GM21723 (cell line): Measurements from ENCODE around the gene TNXB.

Experiments used
- ATAC-seq: cut with Tn5 transposase; IDR thresholded peaks from one replicate; pipeline ENCODE4 v1.9.1; 2021; ENCODE audit warnings: mild to moderate bottlenecking, moderate library complexity; ENCODE audit not compliant: unreplicated experiment

The TNXB gene

DNA sequence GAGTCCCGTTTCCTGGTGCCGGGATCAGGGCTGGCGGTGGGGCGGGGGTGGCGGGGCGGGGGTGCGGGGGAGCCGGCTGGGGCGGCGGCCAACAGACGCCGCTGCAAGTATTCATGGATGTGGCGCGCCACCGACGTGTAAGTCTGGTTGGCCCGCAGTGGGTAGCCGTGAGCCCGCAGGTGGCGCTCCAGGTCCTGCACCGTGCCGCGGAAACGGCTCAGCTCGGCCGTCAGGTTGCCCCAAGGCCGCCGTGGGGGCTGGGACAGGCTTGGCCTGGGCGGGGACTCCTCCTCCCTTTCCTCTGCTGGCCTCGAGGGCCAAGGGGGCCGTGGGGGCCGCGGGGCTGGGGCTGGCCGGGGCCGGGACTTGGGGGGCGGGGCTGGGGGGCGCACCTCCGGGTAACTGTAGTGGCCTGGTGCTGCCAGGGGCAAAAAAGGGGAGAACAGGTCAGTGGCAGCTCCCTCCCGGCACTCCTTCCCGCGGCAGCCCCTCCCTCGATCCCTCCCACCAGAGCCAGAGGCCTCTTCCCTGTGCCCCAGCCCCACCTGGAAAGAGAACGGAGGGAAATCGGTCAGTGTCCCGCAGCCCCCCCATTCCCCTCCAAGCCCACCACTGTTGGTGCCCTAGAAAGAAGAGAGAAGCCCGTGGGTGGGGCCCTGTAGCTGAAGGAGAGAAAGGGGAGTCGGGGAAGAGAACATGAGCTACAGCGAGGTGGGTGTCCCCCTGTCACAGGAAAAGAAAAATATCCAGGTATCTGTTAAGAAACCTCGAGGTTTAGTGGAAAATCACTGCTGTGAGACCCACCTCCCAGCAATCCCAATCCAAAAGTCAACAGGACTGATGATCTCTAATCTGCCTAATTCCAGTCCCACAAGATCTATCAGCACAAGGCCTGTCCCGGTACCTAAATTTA lies 21.3 kb downstream of the TNXB start:
- no peak for ATAC-seq

DNA sequence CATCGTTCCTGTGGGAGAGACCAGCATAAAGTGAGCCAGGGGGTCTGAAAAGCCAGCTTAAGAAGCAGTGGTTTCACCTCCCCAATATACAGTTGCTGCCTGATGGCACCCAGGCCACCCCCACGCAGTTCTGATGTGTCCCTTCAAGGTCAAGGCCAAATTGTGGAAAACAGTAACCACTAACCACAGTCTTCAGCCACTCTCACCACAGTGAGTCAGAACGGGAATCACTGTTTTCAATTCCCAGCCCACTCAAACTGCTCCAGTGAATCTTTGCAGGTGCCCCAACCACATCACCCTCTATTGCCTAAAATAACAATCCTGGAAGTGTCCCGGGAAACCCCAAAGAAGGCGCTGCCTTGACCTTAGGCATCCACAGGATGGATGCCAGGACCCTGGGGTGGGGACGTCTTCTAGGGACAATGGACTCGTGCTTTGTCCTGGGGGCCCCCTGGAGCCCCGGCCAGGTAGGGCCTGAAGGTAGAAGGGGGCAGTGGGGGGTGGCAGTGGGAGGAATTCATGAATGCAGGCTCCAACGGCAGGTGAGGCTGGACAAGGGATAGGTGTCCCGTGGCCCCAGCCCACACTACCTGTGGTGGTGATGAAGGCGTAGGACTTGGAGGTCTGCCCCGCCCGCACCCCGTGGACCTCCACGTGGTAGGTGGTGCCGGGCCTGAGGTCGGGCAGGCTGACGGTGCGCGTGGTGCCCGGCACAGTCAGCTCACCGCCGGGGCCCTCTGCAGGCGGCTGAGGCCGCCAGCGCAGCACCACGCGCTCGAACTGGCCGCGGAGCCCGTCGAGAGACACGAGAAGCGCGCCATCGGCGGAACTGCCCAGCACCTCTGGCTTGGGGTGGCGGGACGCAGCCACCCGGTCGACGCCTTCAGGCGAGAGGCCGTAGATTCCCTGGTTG lies 22.2 kb downstream of the TNXB start:
- no peak for ATAC-seq

DNA sequence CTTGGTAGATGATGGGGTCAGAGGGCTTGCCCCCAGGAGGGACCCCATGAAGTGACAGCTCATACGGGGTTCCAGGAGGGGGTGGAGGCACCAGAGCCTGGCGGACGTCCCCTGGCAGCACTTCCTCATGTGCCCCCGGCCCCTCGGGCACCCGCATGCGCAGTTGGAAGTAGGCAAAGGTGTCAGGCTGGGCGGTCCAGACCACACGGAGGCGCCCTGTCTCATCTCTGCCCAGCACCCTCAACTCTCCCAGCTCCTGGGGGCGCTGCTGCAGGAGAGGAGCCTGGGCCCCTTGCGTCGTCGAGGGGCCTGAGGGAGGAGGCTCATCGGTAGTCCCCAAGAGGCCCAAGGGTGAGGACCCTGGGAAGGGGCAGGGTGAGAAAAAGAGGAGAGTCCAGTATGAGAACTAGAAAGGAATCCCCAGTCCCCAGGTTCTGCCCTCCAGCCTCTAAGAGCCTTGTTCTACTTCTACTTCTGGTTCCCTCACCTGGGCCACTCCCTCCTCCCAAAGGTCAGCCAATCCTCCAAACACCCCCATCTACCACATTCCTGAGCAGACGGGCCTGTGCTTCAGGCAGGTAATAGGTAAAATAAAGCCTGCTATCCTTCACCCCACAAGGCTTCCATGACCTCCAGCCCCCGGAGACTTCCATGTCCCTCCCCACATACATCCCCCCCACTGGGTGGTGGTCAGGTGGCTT lies 23.2 kb downstream of the TNXB start:
- no peak for ATAC-seq

DNA sequence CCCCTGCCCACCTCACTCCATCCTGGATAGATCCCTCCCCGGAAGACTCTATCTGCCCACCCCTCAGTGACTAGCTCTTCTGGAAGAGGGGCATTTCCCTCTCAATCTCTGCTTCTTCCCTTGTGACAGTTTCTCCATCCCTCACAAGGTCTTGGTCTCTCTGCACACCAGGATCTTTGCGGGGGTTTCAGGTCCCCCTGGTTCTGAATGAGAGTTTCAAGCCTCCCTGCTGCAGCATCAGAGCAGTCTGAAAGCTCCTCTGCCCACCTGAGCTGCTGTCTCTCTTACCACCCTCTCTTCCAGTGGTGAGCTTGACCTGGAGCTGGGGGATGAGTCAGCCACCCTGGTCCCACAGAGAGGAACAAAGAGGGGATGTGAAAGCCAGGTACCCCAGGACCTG lies 24.4 kb downstream of the TNXB start:
- ATAC-seq: no peak

DNA sequence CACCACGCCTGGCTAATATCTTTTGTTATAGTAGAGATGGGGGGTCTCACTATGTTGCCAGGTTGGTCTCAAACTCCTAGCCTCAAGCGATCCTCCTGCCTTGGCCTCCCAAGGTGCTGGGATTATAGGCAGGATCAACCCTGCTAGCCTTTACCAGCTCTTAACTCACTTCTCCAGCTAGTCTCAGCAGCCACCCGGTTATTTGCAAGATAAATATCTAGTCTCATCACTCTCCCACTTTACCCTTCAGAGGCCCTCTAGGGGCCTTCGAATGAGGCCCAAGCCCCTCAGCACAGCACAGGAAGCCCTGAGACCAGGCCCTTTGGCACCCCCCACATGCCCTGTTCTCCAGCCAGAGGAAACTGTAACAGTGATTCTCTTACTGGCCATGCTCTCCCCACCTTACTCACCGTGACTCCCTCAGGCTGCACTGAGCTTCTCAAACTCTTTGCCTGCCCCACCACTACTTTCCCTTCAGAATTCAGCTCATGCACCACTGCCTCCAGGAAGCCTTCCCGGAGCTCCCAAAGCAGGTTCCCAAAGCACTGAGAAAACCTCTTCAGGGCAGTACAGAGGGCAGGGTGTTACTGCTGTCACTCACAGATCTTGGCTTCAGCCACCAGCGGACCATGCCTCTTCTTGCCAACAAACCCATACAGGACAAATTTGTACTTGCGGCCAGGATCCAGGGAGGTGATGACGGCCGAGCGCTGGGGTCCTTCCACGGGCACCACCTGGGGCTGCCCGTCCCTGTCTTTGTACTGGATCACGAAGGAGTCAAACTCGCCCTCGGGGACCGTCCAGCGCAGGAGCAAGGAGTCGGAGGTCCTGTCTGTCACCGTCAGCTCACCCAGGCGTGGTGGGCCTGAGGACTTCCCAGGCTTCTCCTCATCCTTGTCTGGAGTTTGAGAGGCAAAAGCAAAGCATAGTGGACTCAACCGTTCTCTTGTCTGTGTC lies 25.0 kb downstream of the TNXB start:
- no peak for ATAC-seq

DNA sequence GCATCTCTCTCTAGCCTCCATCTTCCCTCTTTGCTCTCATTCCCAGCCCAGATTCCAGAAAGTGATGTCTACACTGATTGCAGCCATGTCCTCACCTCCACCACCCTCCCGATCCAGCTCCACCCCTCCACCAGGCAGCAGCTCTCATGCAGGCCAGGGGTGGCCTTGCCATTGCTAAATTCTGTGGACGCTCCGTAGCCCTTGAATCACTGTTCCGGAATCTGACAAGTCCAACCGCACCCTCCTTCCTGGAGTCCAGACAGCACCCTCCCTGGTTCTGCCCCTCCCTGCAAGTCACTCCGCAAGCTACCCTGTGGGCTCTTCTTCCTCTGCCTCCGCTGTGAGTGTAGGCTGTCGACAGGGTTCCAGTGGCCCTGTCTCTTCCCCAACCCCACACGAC lies 26.2 kb downstream of the TNXB start:
- ATAC-seq: no peak

DNA sequence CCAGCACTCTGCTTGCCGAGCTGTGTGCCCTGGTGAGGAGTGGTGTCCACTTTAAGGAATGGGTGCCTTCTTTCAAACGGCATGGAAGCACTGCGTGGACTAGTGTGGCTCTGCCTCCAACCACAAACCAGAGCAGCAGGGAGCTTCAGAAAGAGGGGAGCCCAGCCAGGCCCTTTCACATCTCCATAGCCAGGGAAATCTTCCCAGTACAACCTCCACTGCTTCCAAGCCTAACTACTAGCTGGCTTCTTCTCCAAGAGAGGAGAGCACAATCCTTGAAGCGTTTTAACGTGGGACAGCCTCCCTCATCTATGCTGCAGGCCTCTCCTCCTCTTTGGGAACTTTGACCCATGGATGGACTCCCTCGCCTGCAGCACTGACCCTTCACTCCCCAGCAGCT lies 26.7 kb downstream of the TNXB start:
- ATAC-seq: no peak

DNA sequence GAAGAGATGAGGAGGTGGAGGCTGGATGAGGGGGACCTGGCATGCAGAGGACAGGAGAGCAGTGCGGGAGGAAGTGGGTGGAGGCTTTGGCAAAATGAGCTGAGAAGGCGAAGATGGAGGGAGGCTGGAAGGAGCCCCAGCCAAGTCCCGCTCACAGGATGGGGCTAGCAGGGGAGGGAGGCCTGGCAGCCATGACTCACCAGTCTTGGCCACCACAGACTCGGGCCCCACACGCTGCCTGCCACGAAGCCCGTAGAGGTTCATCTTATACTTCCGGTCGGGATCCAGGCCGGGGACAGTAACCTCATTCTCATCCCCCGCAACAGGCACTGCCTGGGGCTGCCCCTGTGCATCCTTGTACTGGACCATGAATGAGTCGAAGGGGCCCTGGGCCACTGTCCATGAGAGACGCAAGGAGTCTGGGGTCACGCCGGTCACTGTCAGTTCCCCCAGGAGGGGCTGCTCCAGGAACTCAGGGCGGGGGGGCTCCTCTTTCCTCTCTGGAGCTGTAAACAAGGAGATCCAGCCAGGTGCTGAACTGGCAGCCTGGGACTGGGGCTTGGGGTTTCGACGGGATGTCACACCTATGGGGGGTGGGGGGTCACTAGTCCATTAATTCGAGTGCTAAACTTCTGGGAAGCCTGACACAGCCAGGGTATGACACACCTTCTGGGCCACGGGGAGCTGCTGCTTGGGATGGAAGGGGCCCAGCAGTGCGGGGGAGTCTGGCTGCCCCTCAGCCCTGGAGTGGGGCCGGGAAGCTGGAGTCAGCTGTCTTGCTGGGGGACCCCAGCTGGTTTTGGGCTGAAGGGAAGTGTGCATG lies 27.8 kb downstream of the TNXB start:
- no peak for ATAC-seq

DNA sequence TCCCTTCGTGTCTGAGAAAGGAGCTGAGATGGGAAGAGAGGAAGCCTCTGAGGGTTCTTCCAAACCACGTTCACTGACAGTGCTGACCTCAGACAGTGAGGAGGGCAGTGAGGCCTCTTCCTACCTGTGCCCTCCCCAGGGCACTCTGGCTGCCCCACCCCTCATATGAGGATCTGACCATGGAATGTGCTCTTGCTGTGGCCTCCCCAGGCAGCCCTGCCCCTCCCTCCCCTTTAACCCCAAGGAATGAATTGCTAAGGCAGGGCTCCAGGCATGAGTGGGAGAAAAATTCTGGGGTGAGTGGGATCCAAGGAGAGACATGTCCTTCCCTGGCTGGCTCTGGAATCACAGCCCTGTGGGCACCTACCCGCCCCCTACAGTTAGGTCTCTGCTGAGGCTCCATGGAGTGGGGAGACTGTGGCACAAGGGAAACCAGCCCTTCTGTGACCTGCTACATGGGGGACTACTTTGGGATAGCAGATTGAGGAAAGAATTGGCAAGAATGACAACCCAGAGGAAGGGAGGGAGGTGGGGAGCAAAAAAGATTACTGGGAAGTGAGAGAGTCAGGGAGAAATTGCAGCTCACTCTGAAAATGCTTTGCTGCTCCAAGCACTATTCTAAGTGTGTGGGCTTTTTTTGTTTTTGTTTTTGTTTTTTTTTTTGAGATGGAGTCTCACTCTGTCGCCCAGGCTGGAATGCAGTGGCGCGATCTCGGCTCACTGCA lies 29.4 kb downstream of the TNXB start:
- no peak for ATAC-seq

DNA sequence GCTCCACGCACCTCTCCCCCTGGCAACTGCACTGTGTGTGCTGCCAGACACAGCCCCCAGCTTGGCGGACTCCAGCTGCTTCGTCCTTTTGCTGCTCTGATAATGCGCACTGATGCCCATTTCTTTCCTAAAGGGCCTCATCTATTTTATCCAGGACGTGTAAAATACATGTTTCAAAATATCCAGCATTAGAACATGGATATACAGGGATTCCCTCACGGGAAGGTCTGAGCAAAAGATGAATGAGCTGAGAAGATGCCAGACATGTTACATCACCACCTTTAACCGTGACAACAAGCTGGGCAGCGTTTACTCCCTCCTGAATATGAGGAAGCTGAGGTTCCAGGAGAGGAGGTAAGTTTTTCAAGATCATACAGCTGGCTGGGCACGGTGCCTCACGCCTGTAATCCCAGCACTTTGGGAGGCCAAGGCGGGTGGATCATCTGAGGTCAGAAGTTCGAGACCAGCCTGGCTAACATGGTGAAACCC lies 32.8 kb downstream of the TNXB start:
- ATAC-seq: no peak

DNA sequence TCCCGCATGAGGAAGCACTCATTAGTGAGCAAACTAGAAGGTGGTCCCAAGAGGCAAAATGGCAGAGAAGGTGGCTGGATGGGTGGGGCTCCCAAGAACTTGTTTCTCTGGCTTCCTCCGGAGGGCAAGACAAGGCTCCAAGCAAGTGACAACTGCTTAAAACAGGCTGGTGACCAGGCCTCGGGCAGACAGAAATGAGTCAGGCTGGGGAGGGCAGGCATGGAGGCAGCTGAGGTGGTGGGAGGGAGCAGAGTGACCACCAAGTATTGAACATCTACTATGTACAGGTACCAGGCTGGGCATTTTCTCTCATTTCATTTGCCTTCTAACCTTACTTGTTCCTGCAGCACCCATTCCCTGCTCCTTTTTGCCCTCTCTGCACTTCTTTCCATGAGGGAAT lies 33.4 kb downstream of the TNXB start:
- no peak for ATAC-seq

DNA sequence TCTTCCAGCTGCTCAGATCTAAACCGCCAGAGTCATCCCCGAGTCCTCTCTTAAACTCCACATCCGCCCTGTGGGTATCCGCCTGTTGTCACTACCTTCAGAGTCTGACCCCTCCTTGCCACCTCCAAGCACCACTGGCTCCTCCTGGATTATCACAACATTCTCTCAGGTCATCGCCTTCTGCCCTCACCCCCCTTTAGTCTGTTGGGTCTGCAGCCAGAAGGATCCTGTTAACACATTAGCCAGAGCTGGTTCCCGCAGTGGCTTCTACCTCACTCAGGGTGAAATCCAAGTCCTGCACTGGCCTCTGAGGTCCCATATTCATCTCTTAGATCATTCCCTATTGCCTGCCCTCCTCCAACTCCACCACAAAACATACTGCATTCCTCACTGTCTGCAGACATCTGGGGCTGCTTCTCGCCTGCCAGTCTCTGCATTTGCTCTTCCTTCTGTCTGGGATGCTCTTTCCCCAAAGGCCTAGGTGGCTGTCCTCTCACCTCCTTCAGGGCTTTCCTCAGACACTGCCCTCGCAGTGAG lies 34.1 kb downstream of the TNXB start:
- no peak for ATAC-seq

DNA sequence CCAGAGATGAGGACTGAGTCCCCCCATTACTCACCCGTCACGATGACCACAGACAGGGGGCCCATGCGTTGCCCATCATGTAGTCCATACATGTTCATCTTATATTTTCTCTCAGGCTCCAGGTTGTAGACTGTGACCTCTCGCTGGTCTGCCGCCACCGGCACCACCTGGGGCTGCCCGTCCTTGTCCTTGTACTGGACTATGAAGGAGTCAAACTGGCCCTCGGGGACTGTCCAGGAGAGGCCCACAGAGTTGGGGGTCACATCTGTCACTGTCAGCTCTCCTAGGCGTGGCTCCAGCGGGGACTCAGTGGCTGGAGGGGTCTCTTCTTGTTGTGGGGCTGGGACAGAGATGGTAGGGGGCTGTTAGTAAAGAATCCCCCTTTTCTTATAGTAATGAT lies 35.5 kb downstream of the TNXB start:
- no peak for ATAC-seq

DNA sequence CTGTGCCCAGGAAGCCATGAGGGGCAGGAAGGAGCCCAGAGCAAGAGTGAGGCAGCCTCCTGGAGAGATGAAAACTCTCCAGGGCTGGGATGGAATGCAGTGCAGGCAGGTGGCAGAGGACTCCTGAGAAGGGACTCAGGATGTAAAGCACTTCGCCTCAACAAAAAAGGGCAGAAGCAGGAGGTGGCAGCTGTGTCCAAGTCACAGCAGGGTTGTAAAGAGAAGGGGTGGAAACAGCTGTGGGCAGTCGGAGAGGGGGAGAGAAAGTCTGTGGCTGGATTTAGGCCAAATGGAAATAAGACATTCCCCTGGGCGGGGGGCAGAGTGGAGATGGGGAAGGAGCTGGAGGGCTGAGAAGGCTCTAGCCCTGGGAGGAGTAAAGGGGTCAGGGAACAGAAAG lies 36.0 kb downstream of the TNXB start:
- ATAC-seq: no peak

DNA sequence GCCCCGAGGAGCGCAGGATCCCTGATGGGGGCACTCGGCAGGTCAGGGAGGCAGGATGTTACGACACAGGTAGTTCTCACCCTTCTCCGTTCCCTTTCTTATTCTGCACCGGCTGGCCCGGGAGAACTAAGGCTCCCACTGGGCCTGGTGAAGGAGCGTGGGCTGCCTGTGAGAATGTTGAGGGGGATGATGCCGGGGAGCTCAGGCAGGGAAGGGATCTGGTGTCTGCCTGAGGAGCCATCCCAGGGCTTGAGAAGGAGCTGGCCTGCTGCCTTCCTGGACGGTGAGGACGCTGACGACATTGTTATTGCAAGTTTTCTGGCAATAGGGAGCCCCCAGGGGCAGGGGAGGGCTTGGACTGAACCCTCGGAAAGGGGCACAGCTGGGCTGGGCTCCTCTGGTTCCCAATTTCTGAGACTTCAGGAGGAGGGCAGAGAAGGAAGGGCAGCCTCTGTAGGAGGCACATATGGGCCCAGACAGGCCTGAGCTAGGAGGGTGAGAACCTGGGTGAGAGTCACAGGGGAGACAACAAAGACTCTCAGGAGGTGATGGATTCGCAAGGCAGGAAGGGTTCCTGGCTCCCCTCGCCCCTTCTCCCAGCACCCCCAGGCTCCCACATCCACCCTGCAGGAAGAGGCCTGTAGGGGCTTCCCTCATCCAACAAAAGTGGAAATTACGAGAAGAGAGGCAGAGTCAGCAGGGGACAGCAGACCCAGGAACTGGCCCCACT lies 38.2 kb downstream of the TNXB start:
- ATAC-seq: no peak

DNA sequence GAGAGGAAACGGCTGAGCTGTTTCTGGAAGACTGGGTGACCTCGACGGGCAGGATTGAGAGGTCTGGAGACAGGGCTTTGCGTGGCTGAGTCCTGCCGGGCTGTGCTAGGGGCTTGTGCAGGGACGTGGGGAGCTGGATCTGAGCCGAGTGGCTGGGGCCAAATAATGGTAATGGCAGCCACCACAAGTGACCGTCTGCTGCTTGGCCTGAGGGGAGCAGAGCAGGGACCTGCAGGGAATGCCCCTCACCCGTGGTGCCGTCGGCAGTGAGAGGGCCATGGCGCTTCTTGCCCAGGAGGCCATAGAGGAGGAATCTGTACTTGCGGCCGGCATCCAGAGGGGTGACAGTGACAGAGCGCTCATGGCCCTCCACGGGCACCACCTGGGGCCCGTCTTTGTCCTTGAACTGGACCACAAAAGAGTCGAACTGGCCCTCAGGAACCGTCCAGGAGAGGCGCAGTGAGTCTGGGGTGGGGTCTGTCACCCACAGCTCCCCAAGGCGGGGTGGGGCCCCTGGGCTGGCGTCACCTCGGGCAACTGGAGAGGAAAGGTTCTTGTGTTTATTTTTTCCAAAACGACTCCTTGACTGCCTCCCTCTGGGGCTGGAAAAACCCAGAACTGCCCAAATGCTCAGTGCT lies 39.1 kb downstream of the TNXB start:
- ATAC-seq: no peak

DNA sequence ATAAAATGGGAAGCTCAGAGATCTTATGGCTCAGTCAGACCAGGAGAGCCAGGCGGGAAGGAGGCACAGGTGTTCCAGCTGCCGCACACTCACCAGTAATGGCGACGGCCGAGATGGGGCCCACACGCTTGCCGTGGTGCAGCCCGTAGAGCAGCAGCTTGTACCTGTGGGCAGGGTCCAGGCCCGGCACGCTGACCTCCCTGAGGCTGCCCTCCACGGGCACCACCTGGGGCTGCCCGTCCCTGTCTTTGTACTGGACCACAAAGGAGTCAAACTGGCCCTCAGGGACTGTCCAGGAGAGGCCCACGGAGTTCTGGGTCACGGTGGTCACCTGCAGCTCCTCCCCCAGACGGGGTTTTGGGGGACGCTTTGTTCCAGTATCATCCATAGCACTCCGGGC lies 39.7 kb downstream of the TNXB start:
- ATAC-seq: no peak
